ENCODE data around the gene AHRR. TPM values are rescaled to one million over a fixed set of nuclear protein-coding genes. Genes with fewer than 3 reads are reported as not detected.

Gene AHRR
- polyA plus RNA-seq, 2 of the 4 experiments (the other 2 are of a cell fraction): 1.2 to 1.7 TPM

- no peaks in the 10 kb centered on the region for H3K9me3 ChIP-seq
- H3K4me3 ChIP-seq: peak overlapping the region; percentile 66
- no peak for ATAC-seq
- DNase-seq (ENCODE audit: low read depth in 1 of 2, low spot score in 1 of 2): no peak
- TF ChIP-seq GATA3 (IDR thresholded peaks at IDR 0.05; ENCODE audit: borderline replicate concordance): no peak
- no peak for TF ChIP-seq FOSL2 (IDR thresholded peaks at IDR 0.05)
- no peak for TF ChIP-seq FOSL2 (CRISPR knock-in tag; IDR thresholded peaks at IDR 0.05)
- TF ChIP-seq MYC (IDR thresholded peaks at IDR 0.05; ENCODE audit: borderline replicate concordance, low read length): no peak
- no peak for TF ChIP-seq HOXB5 (CRISPR knock-in tag; IDR thresholded peaks at IDR 0.05)
- POLR2A ChIA-PET: interaction anchor here (1.3 kb wide), 1 partner anchor 125 kb away, joined by 4 read pairs; no protein-coding TSS in a partner anchor
- FAIRE-seq: no peak
- CTCF ChIA-PET: interaction anchor here (1.1 to 1.3 kb wide), 2 partner anchors 11 to 125 kb away, joined by 4 to 5 read pairs; no protein-coding TSS in a partner anchor
- H3K27ac ChIP-seq: peak overlapping the region; percentile 93 to 94; a peak in 5 of 6 replicates
- peak overlapping the region; percentile 94 for H3K4me2 ChIP-seq
- H3K4me1 ChIP-seq: peaks cover 14% of the 10 kb centered on the region
- WGBS (ENCODE audit: missing lambda C conversion rate): 85% methylated on average over 5 of the region's 5 CpGs
These were observed 120.5 kb downstream of the AHRR start for GRCh38 chr5:441996-442334.

- ChIA-PET CTCF (interaction anchor here (1.1 kb wide), 1 partner anchor 126 kb away, joined by 4 read pairs; no protein-coding TSS in a partner anchor), POLR2A (interaction anchor here (1.0 to 1.3 kb wide), 3 partner anchors 9 to 171 kb away, joined by 3 to 4 read pairs (median 4); partner anchors contain the start of gene PDCD6)
- TF ChIP-seq BCL3 (IDR thresholded peaks at IDR 0.05): peak; percentile 89
- TF ChIP-seq JUN (IDR thresholded peaks at IDR 0.05): peak; percentile 80 to 86; a peak in 4 of 5 replicates
- TF ChIP-seq PHF8 (IDR thresholded peaks at IDR 0.05; ENCODE audit: borderline replicate concordance, low read depth): peak; percentile 92; the same call in 1 of the 2 replicates
- TF ChIP-seq CBX2 (IDR thresholded peaks at IDR 0.05; ENCODE audit: borderline replicate concordance, low read depth): no peak
- TF ChIP-seq KDM5A (IDR thresholded peaks at IDR 0.05): peak; percentile 48; the same call in 1 of the 2 replicates
- TF ChIP-seq POLR2AphosphoS2 (conservative IDR thresholded peaks at IDR 0.05; ENCODE audit: low read length): no peak
- peak; percentile 79 for TF ChIP-seq POLR2A (IDR thresholded peaks at IDR 0.05; ENCODE audit: low read length)
- peak; percentile 74 for TF ChIP-seq E2F6 (IDR thresholded peaks at IDR 0.05; ENCODE audit: borderline replicate concordance, low read depth)
- TF ChIP-seq RNF2 (IDR thresholded peaks at IDR 0.05; ENCODE audit: borderline replicate concordance, low read depth): 0 out of 2 replicates have a peak, but pooled peaks have one; percentile 56
- TF ChIP-seq MAX (IDR thresholded peaks at IDR 0.05): peak; percentile 68
- no peak for TF ChIP-seq ELK1 (IDR thresholded peaks at IDR 0.05; ENCODE audit: low read depth, low read length)
- H3K4me1 ChIP-seq: peaks cover 14% of the 10 kb centered on the region
- H3K4me2 ChIP-seq: peak within 1 kb of the TSS; percentile 97
- FAIRE-seq (no peak), DNase-seq (ENCODE audit: low read depth in 1 of 2, low spot score in 1 of 2) (peak; percentile 75 to 96), ATAC-seq (peak; percentile 93 to 96)
- H3K27ac ChIP-seq: peak within 1 kb of the TSS; percentile 93 to 94
- WGBS (ENCODE audit: missing lambda C conversion rate): 25% methylated on average over 19 of the region's 73 CpGs
- H3K4me3 ChIP-seq: peak within 1 kb of the TSS; percentile 66
- H3K9me3 ChIP-seq: no peaks in the 10 kb centered on the region
These were observed 121.1 kb downstream of the AHRR start, which contains the start of gene EXOC3 for GRCh38 chr5:442335-443238. EXOC3 (plus strand) TSS chr5:443176; CDS start chr5:446206, 3,030 bp downstream.
